Esophagus muscularis mucosa (tissue), 3 donors: ENCODE measurements around the gene PLCL1.

Experiments
- CTCF ChIP-seq, 3 experiments: fragments of 200-600 bp in 2 of 3; fragments of 450-650 bp in 1 of 3; sonication (generic) in 2 of 3; IDR thresholded peaks; one replicate each; pipeline ENCODE4 v1.5.1; 2017 to 2019; ENCODE audit warnings: antibody characterized with exemption in 3 of 3, mild to moderate bottlenecking in 2 of 3, moderate library complexity in 1 of 3
- POLR2A ChIP-seq: fragments of 450-650 bp; IDR thresholded peaks from one replicate; pipeline ENCODE4 v1.6.1; 2017; ENCODE audit warnings: antibody characterized with exemption, moderate library complexity, mild to moderate bottlenecking, low read depth
- POLR2AphosphoS5 ChIP-seq, 2 donors: sonication (generic); formaldehyde crosslinking; IDR thresholded peaks; one replicate each; pipeline ENCODE4 v1.6.1; 2017; ENCODE audit warnings: antibody characterized with exemption in 2 of 2

DNA sequence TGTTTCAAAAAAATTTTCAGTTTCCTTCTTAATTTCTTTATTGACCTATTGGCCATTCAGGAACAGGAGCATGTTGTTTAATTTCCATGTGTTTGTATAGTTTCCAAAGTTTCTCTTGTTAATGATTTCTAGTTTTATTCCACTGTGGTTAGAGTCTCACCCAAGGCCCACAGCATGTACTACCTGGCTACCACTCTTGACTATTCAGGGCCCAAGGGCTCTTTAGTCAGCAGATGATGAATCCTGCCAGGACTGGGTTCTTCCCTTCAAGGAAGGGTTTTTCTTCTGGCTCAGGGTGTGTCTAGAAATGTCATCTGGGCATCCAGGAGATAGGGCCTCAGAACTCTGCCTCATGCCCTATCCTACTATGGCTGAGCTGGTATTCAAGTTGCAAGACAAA lies 161.4 kb downstream of the PLCL1 start:
- TF ChIP-seq CTCF (IDR thresholded peaks at IDR 0.05) (no peak), POLR2AphosphoS5 (IDR thresholded peaks at IDR 0.05) (no peak), POLR2A (no peak)
